DMS153 (cell line): Measurements from ENCODE around the gene CSGALNACT2.

Experiments
- DNase-seq: peaks from one replicate; lab custom pipeline; 2025; lab: John Stamatoyannopoulos, UW

The CSGALNACT2 gene

GRCh38 chr10:43113201-43114087, 24.8 kb upstream of the CSGALNACT2 start:
- no peak for DNase-seq

DNA sequence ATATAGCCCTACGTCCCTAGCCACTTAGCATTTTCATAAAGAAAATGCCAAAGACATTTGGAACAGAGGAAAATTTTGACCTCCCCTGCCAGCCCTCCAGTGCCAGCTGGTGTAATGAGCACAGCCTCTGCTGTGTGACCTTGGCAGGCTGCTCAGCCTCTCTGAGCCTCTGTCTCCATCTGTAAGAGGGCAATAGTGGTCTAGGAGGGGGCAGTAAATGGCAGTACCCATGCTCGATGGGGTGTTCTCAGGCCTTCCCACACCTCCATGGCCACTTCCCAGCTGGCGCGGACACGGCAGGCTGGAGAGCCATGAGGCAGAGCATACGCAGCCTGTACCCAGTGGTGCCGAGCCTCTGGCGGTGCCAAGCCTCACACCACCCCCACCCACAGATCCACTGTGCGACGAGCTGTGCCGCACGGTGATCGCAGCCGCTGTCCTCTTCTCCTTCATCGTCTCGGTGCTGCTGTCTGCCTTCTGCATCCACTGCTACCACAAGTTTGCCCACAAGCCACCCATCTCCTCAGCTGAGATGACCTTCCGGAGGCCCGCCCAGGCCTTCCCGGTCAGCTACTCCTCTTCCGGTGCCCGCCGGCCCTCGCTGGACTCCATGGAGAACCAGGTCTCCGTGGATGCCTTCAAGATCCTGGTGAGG, 24.0 kb upstream of the CSGALNACT2 start:
- no peak for DNase-seq

DNA sequence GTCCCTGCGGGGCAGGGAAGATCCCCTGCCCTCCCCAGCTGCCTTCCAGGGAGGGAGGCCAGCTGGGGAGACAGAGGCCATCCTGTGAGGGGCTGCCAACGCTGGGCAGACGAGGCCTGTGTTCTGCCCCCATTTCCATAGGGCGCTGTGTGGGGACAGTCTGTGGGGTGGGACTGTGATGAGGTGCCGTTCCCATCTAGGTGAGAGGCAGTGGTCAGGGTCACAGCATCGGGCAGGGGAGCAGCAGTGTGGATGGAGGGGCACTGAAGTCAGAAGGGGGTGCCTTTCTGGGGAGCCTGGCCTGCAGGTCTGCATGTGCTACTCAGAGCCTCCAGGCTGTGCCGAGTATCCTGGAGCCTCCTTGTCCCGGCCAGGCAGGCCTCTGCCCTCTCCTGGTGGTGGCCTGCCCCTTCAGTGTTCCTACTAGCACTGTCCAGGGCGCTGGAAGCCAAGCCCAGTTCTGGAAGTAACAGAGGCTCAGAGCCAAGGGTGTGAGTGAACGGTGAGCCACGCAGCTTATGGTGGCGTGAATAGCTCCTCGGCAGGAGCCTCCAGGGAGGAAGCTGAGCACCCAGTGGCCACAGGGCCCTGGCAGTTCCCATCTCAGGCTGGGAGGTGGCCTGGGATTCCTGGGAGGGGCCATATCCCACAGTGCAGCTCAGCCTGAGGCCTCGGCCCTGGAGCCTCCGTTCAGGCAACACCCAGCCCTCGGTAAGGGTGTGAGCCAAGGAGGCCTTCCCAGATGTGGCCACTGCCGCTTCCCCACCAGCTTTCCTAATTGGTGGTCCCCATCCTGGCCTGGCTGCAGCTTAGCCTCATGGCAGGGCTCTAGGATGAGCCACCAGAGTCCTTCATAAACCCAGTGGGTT, 23.3 kb upstream of the CSGALNACT2 start:
- no peak for DNase-seq

DNA sequence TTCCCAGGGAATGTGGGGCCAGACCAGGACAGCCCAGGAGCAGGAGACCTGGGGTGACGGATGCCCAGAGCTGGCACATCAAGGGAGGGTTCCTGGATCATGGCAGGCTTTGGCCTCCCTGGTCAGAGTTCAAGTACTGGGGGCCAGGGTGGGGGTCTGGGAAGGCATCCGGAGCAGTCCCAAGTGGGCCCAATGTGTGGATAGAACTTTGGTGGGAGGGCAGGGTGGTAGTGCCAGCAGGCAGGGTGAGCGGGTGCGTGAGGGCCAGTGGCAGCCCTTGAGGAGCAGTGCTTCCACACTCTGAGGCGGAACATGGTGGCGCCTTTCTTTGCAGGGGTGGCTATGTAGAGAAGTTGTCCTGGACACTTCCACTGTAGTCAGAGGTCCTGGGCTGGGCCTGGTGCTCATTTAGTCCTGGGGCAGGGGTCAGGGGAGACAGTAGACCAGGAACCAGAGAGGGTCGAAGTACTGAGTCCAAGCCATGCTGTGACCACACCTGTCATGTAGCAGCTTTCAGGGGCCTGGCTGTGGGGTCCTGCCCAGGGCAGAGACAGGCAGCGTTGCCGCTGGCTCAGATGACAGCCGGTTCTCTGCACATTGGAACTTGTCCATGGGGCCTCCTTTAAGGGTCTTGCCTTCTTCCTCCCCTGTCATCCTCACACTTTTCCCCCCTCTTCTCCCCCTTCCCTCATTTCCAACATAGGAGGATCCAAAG, 22.2 kb upstream of the CSGALNACT2 start:
- no peak for DNase-seq

DNA sequence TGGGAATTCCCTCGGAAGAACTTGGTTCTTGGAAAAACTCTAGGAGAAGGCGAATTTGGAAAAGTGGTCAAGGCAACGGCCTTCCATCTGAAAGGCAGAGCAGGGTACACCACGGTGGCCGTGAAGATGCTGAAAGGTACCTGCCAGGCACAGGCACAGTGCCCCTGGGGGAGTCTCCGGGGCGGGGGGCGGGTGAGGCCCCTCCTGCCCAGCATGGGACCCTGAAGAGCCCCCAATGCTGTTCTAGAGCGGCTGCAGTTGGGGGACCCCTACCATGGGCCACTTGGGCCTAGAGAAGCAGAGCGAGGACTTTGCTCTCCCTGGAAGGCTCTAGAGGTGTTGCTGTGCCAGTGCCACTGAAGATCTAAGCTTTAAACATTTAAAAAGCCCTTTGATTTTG, 21.6 kb upstream of the CSGALNACT2 start:
- no peak for DNase-seq

DNA sequence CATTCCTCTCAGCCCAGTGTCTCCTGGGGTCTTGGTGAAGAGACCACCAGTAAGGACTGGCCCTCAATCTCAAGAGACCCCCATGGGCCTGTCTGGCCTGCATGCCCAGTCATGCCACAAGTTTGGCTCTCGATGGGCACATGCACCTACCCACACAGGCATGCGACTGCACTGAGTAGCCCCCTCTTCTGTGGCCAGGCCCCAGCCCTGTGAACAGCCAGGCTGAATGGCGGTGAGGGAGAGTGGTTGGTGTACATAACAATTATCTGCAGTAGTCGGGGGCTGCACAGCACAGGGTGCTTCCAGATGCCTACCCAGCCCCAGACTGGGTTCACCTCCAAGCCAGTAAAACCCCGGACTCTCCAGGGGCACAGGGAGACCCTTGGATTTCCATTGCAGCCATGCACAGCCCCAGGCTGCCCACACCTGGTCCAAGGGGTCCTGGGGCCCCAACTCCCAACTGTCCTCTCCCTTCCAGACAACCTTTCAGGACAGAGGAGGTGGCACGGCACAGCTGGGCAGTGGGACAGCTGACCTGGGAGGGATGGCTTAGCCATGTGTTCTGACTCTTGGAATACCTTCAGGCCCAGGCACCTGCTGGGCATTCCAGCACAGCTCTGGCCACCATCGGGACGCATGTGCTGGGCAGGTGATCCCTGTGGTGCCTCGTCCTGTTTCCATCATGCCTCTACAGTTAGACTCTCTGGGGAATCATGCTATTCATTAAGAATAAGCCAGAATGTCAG, 21.0 kb upstream of the CSGALNACT2 start:
- no peak for DNase-seq

DNA sequence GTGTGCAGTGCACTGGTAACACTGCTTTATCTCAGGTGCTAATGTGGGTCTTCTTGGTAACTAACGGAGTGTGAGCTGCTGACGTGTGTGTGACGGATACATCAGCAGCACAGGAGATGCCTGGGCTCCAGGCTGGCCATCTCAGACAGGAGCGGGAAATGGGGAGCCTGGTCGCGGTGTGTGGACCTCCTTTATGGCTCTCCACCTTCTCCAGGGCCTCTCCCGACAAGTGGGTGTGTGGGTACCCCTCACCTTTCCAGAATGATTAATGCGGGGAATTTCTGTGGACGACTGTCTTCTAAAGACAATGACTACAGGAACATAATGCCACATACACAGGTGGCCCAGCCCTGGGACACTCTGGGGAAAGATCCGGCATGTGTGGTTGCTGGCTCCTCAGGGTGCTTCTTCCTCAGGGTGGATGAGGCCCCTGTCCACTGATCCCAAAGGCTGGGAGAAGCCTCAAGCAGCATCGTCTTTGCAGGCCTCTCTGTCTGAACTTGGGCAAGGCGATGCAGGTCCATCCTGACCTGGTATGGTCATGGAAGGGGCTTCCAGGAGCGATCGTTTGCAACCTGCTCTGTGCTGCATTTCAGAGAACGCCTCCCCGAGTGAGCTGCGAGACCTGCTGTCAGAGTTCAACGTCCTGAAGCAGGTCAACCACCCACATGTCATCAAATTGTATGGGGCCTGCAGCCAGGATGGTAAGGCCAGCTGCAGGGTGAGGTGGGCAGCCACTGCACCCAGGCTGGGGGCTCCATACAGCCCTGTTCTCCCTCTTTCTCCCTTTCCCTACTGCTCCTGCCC, 20.3 kb upstream of the CSGALNACT2 start:
- DNase-seq: no peak

GRCh38 chr10:43118631-43119415, 19.4 kb upstream of the CSGALNACT2 start:
- DNase-seq: no peak

DNA sequence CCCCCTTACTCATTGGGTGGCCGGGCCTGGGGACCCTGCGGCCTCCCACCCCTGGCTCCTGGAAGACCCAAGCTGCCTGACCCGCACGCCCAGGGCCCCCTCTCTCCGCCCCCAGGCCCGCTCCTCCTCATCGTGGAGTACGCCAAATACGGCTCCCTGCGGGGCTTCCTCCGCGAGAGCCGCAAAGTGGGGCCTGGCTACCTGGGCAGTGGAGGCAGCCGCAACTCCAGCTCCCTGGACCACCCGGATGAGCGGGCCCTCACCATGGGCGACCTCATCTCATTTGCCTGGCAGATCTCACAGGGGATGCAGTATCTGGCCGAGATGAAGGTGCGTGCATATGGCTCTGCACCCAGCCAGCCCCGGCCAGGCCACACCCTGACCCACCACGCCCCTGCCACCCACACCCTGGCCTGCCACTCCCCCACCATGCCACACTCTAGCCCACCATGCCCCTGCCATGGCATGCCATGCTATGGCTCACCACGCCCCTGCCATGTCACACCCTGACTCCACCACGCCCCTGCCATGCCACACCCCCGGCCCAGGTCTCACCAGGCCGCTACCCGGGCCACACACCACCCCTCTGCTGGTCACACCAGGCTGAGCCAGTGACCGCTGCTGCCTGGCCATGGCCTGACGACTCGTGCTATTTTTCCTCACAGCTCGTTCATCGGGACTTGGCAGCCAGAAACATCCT, 18.7 kb upstream of the CSGALNACT2 start:
- no peak for DNase-seq

GRCh38 chr10:43120116-43120928, 17.9 kb upstream of the CSGALNACT2 start:
- DNase-seq: no peak

DNA sequence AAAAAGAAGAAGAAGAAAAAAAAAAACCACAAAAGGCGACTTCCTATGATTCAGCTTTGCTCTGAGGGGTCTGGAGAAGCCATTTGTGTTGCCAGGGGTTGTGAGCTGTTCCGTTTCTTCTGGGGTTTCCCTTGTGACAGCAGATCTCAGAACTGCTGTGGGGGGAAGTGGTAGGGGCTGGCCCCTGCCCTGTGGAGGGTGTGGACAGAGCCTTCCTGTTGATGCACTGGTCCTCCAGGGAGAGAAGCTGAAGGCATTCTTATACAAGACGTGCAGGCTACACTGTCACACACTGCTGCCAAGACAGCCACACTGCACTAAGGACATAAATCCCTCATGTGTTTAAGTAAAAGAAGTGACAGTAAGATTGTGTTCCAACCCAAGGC, 17.3 kb upstream of the CSGALNACT2 start:
- no peak for DNase-seq

- DNase-seq: no peak
These were observed 16.8 kb upstream of the CSGALNACT2 start for GRCh38 chr10:43121444-43121843.

DNA sequence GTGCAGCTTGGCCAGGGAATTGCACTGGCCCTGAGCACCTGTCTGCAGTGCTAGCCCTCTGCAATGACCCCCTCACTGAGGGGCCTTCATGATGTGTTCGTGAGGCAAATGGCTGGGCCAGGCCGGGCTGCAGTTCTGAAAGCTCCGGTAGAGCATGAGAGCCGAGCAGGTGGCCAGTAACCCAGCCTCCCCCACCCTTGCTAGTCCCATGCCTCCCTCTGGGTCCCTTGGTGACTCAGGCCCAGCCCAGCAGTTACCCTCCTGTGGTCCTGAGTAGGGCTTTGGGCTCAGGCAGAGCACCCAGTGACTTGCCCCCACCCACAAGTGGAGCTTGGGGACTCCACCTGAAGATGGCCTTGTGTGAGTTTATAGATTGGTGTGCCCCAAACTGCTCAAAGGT, 16.1 kb upstream of the CSGALNACT2 start:
- no peak for DNase-seq

DNA sequence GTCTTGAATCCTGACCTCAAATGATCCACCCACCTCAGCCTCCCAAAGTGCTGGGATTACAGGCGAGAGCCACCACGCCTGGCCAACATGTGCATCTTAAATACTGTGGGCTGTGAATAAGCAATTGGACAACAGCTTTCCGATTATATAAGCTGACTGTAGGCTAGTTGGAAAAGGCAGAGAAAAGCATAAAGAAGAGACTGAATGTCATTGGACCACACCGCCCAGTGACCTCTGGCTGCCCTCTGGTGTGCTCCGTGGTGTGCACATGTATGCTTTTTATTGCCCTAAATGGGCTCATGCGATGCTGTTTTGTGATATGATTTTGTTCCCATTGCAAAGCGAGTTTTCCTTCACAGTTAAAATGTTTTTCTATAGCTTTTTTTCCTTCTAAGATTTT, 15.4 kb upstream of the CSGALNACT2 start:
- DNase-seq: no peak

DNA sequence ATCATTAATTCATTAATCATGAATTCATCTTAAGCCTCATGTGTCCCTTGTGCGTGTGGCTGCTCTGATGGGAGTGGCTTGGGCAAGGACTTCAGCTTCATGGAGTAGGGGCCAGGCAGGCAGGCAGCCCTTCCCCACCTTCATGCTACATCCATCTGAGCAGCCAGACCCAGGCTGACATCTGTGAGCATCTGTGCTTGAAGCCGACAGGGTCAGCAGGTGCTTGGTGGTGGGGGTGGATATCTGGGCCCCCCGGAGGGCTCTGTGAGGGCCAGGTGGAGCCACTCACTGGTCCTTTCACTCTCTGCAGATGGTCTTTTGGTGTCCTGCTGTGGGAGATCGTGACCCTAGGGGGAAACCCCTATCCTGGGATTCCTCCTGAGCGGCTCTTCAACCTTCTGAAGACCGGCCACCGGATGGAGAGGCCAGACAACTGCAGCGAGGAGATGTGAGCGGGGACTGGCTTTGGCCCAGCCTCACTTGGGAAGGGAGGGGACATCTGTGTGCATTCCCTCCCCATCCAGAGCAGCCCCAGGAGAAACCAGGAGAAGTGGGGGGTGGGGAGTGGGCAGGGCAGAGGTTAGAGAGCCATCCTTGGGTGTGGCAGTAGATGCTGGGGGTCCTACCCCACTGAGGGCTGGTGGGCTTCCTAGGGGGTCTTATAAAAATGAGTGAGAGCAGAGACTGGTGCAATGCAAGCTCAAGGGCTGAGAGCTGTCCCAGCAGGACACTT, 14.7 kb upstream of the CSGALNACT2 start:
- no peak for DNase-seq

GRCh38 chr10:43124094-43124521, 14.1 kb upstream of the CSGALNACT2 start:
- DNase-seq: no peak

DNA sequence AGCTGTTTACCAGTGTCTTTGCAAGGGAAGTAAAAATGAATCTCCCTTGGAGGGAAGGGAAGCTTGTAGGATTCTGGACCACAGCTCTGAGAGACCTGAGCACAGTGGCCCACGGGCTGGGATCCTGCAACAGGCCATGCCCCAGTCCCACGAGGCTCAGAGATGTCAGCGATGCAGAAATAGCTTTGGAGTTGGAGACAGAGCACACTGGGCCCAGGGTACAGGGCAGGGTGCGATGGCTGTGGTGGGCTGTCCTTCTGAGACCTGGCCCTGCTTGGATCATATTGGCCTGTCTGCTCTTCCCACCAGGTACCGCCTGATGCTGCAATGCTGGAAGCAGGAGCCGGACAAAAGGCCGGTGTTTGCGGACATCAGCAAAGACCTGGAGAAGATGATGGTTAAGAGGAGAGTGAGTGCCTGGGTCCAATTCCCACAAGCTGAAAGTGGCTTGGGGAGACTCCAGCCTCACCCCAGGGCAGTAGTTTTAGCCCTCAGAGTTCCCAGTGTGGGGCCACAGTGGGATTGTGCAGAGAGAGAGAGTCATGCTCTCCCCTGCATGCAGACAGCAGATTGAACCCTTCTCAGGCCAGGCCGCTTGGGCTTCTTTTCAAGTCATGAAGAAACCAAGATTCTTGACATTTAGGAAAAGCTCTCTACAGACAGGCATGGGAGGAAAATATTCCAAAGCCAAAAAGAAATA, 13.5 kb upstream of the CSGALNACT2 start:
- DNase-seq: no peak
